OCI-LY3 (cell line): ENCODE data around the gene DEPDC5.

Source experiments
- H2AFZ ChIP-seq: fragments of 200-600, 300-600 bp; shearing (Covaris generic); 2 replicates; pipeline ENCODE4 v1.6.0; 2014; ENCODE audit warnings: antibody characterized with exemption, low read depth, low read length
- H3K27ac ChIP-seq: fragments of 200-600, 300-600 bp; sonication (generic); 2 replicates; pipeline ENCODE4 v1.5.1; 2014; ENCODE audit warnings: mild to moderate bottlenecking, low read length, moderate library complexity, mixed read lengths
- H3K27me3 ChIP-seq: fragments of 200-600, 300-600 bp; sonication (generic); 2 replicates; pipeline ENCODE4 v1.6.1; 2014; ENCODE audit warnings: low read depth, low read length, mixed read lengths
- H3K36me3 ChIP-seq: fragments of 200-600, 300-600 bp; sonication (generic); replicated peaks from 2 replicates; pipeline ENCODE3; 2014; ENCODE audit warnings: low read depth, low read length, mixed read lengths
- H3K4me1 ChIP-seq: fragments of 300-600, 200-600 bp; sonication (generic); 2 replicates; pipeline ENCODE4 v1.6.1; 2014; ENCODE audit warnings: low read length, mixed read lengths
- H3K4me2 ChIP-seq: fragments of 200-600, 300-600 bp; sonication (generic); 2 replicates; pipeline ENCODE4 v1.6.1; 2014; ENCODE audit warnings: low read length, mixed read lengths
- H3K4me3 ChIP-seq: fragments of 300-600, 200-600 bp; sonication (generic); 2 replicates; pipeline ENCODE4 v1.5.1; 2014; ENCODE audit warnings: antibody characterized with exemption, mild to moderate bottlenecking, low read length, moderate library complexity
- H3K79me2 ChIP-seq: fragments of 300-600, 200-600 bp; shearing (Covaris generic); 2 replicates; pipeline ENCODE4 v1.6.1; 2014; ENCODE audit warnings: mild to moderate bottlenecking, low read length, mixed read lengths
- H3K9ac ChIP-seq: fragments of 300-600, 200-600 bp; shearing (Covaris generic); 2 replicates; pipeline ENCODE4 v1.6.0; 2014; ENCODE audit warnings: mild to moderate bottlenecking, low read length, moderate library complexity
- H3K9me3 ChIP-seq: fragments of 200-600, 300-600 bp; shearing (Covaris generic); 2 replicates; pipeline ENCODE4 v1.6.1; 2014; ENCODE audit warnings: low read length, mixed read lengths; ENCODE audit not compliant: insufficient read depth
- H4K20me1 ChIP-seq: fragments of 200-600, 300-600 bp; sonication (generic); 2 replicates; pipeline ENCODE4 v1.6.1; 2016; ENCODE audit warnings: low read length, mixed read lengths; ENCODE audit not compliant: insufficient read depth
- CTCF ChIP-seq: fragments of 200-600, 300-600 bp; sonication (generic); IDR thresholded peaks from 2 replicates; pipeline ENCODE4 v1.5.1; 2014; ENCODE audit warnings: antibody characterized with exemption, low read length, low read depth
- EZH2phosphoT487 ChIP-seq: fragments of 200-600 bp; shearing (Covaris generic); IDR thresholded peaks from 2 replicates; pipeline ENCODE4 v1.6.1; 2018; ENCODE audit warnings: antibody characterized with exemption, mixed run types, low read depth

Gene DEPDC5

DNA sequence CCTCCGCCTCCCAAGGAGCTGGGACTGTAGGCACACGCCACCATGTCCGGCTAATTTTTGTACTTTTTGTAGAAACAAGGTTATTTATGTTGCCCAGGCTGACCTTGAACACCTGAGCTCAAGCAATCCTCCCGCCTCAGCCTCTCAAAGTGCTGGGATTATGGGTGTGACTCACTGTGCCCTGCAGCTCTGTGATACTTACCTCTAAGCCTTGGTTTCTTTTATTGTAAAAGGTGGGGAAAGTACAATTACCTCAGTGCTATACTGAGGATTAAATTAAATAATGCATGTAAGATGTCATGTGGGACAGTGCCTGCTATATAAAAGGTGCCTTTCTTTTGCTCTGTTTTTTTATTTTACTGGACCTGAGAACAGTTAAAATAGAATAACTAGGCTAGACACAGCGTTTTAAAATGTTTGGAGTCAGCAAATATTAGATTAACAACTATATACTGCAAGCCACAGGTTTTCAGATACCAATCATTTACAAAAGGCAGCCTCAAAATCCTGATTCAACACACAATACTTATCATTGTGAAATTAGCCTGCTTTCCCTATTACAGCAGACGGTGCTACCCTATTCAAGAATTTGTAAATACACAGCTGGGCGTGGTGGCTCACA is 33.9 kb upstream of the DEPDC5 start:
- H3K4me1 ChIP-seq, result no peaks in the 10 kb centered on the region
- no peak overlapping the region for H2AFZ ChIP-seq
- no peaks in the 10 kb centered on the region for H3K9me3 ChIP-seq
- H3K4me3 ChIP-seq, result no peak overlapping the region
- H3K79me2 ChIP-seq, result peaks cover 18% of the 10 kb centered on the region
- no peak overlapping the region for H3K9ac ChIP-seq
- peaks cover 47% of the 10 kb centered on the region for H3K36me3 ChIP-seq
- H3K27me3 ChIP-seq, result no peaks in the 10 kb centered on the region
- TF ChIP-seq EZH2phosphoT487 (no peak), CTCF (no peak)
- no peak overlapping the region for H3K27ac ChIP-seq
- no peak overlapping the region for H3K4me2 ChIP-seq
- H4K20me1 ChIP-seq, result no peaks in the 10 kb centered on the region

- Histone ChIP-seq H3K27ac (no peak overlapping the region), H3K79me2 (peaks cover 41% of the 10 kb centered on the region), H4K20me1 (peaks cover 8% of the 10 kb centered on the region; the same call in 1 of the 2 replicates), H3K4me3 (no peak overlapping the region), H3K9me3 (no peaks in the 10 kb centered on the region), H3K36me3 (peaks cover 28% of the 10 kb centered on the region), H3K4me2 (no peak overlapping the region), H3K4me1 (no peaks in the 10 kb centered on the region), H3K9ac (no peak overlapping the region), H2AFZ (no peak overlapping the region), H3K27me3 (no peaks in the 10 kb centered on the region)
- no peak for TF ChIP-seq CTCF
- no peak for TF ChIP-seq EZH2phosphoT487
Observed at GRCh38 chr22:31723723-31724122, 30.1 kb upstream of the DEPDC5 start.

DNA sequence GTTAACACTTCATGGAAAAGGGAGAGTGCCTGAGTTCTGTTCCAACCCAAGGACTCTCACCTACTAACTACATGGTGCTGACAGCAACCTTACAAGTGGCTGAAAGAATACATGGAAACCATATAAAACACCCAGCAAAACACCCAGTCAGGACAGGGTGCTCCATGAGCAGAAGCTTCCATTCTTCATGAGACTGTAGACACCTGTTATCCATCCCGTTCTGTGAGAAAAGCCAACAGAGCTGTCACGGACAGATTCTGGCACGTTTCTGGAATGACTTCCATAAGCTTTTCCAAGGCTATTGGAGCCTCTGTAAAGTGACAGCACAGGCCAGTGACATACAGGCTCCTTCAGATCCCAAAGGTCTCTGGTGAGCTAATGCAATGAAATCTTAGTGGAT is 27.1 kb upstream of the DEPDC5 start:
- H3K79me2 ChIP-seq, result peaks cover 56% of the 10 kb centered on the region

GRCh38 chr22:31728857-31729256 is 25.0 kb upstream of the DEPDC5 start:
- Histone ChIP-seq H3K9me3 (no peaks in the 10 kb centered on the region), H3K79me2 (peaks cover 74% of the 10 kb centered on the region), H3K9ac (no peak overlapping the region), H3K4me2 (no peak overlapping the region), H3K27ac (no peak overlapping the region), H3K4me3 (no peak overlapping the region), H3K36me3 (peaks cover 18% of the 10 kb centered on the region), H3K27me3 (no peaks in the 10 kb centered on the region), H2AFZ (no peak overlapping the region), H3K4me1 (no peaks in the 10 kb centered on the region), H4K20me1 (peaks cover 32% of the 10 kb centered on the region)
- no peak for TF ChIP-seq CTCF
- no peak for TF ChIP-seq EZH2phosphoT487

More for the DNA sequence above, 27.1 kb upstream of the DEPDC5 start:
- no peak for TF ChIP-seq EZH2phosphoT487
- H3K9ac ChIP-seq, result no peak overlapping the region
- peaks cover 15% of the 10 kb centered on the region; the same call in 1 of the 2 replicates for H4K20me1 ChIP-seq
- H3K4me2 ChIP-seq, result no peak overlapping the region
- H3K4me1 ChIP-seq, result no peaks in the 10 kb centered on the region
- no peaks in the 10 kb centered on the region for H3K27me3 ChIP-seq
- no peak overlapping the region for H2AFZ ChIP-seq
- no peaks in the 10 kb centered on the region for H3K9me3 ChIP-seq
- H3K36me3 ChIP-seq, result peaks cover 19% of the 10 kb centered on the region
- H3K27ac ChIP-seq, result no peak overlapping the region
- no peak overlapping the region for H3K4me3 ChIP-seq
